Ishikawa (cell line): ENCODE measurements around the gene RNF114.

Experiments
- CEBPB ChIP-seq: IDR thresholded peaks from 2 replicates; pipeline ENCODE4 v1.6.1; 2012
- CREB1 ChIP-seq: IDR thresholded peaks from 2 replicates; pipeline ENCODE4 v1.6.1; 2012; ENCODE audit warnings: low read depth
- EP300 ChIP-seq: IDR thresholded peaks from 2 replicates; pipeline ENCODE4 v1.6.1; 2012; ENCODE audit warnings: borderline replicate concordance
- FOXM1 ChIP-seq: IDR thresholded peaks from 2 replicates; pipeline ENCODE4 v1.6.1; 2012; ENCODE audit warnings: low read depth, borderline replicate concordance
- TAF1 ChIP-seq: IDR thresholded peaks from 2 replicates; pipeline ENCODE4 v1.6.1; 2012; ENCODE audit warnings: low read depth, mild to moderate bottlenecking
- TCF12 ChIP-seq: IDR thresholded peaks from 2 replicates; pipeline ENCODE4 v1.6.1; 2012; ENCODE audit warnings: low read depth
- TEAD4 ChIP-seq: IDR thresholded peaks from 2 replicates; pipeline ENCODE4 v1.6.1; 2012
- YY1 ChIP-seq: IDR thresholded peaks from 2 replicates; pipeline ENCODE4 v1.6.1; 2012; ENCODE audit warnings: low read depth
- TF ChIP-seq, protein P1 (sequence below): IDR thresholded peaks from 2 replicates; pipeline ENCODE4 v1.6.1; 2012

DNA sequence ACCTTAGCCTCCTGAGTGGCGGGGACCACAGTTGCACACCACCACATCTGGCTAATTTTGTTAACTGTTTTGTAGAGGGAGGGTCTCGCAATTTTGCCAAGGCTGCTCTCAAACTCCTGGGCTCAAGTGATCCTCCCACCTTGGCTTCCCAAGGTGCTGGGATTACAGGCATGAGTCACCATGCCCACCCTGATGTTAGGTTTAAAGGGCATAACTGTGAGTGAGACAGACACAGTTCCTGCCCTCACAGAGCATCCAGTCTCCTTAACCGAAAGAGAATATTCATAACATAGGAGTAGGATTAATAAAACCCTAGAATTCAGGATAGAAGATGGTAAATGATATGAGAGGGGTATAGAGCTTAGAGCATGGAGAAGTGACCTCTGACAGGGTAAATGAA is 17.8 kb upstream of the RNF114 start:
- TF ChIP-seq, protein P1, sequence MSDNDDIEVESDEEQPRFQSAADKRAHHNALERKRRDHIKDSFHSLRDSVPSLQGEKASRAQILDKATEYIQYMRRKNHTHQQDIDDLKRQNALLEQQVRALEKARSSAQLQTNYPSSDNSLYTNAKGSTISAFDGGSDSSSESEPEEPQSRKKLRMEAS, result no peak
- TF ChIP-seq FOXM1 (no peak), TAF1 (no peak), EP300 (no peak), TEAD4 (no peak), TCF12 (no peak), CEBPB (no peak), CREB1 (no peak), YY1 (no peak)
